SJCRH30 (cell line): ENCODE measurements around the gene ADGRB3. TPM values are rescaled to one million over a fixed set of nuclear protein-coding genes. Genes with fewer than 3 reads are reported as not detected.

Experiments used
- DNase-seq, 2 experiments: peaks; one replicate each; pipeline ENCODE4 v3.0.0-alpha.2; 2015 to 2020
- H3K27ac ChIP-seq: fragments of 250-450 bp; sonication (Bioruptor Pico); 2 replicates; pipeline ENCODE4 v1.5.1; 2020; ENCODE audit warnings: mild to moderate bottlenecking, moderate library complexity
- H3K27me3 ChIP-seq: fragments of 250-450 bp; sonication (Bioruptor Pico); 2 replicates; pipeline ENCODE4 v1.5.1; 2020; ENCODE audit warnings: mild to moderate bottlenecking, moderate library complexity
- H3K36me3 ChIP-seq: fragments of 250-450 bp; sonication (Bioruptor Pico); 2 replicates; pipeline ENCODE4 v1.5.1; 2020; ENCODE audit warnings: mild to moderate bottlenecking, moderate library complexity
- H3K4me1 ChIP-seq: fragments of 250-450 bp; sonication (Bioruptor Pico); 2 replicates; pipeline ENCODE4 v1.5.1; 2020; ENCODE audit warnings: mild to moderate bottlenecking, moderate library complexity
- H3K4me3 ChIP-seq: fragments of 250-450 bp; sonication (Bioruptor Pico); 2 replicates; pipeline ENCODE4 v1.5.1; 2020; ENCODE audit warnings: mild to moderate bottlenecking, moderate library complexity
- H3K9me3 ChIP-seq: fragments of 250-450 bp; sonication (Bioruptor Pico); replicated peaks from 2 replicates; pipeline ENCODE4 v1.5.1; 2020; ENCODE audit warnings: mild to moderate bottlenecking, moderate library complexity
- total RNA-seq: library from RNA; depleted of rRNA; stranded (reverse); fragments of >200 nt; shearing (Covaris generic); gene quantifications from 2 replicates; pipeline ENCODE4 v1.2.3, GENCODE V29; 2014

The ADGRB3 gene
- total RNA-seq, 1 experiment from 2014 or later, result 8.7 TPM

DNA sequence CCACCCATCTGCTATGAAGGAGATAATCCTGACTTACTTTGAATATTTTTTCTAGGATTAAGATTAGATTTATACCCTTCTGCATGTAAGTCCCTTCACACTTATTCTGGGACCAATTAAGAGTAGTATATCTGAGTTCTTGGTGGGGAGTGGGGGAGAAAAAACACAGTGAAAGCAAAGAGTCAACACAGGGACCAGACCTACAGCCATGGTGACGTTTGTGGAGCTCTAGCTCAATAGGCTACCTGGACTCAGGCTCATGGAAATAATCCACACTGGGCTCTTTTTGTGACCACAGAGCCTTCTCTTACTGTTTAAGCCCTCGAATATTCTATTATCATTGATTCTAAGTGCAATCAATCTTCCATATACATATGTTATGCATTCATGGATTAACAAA is 670.4 kb downstream of the ADGRB3 start:
- no peaks in the 10 kb centered on the region for H3K27me3 ChIP-seq

DNA sequence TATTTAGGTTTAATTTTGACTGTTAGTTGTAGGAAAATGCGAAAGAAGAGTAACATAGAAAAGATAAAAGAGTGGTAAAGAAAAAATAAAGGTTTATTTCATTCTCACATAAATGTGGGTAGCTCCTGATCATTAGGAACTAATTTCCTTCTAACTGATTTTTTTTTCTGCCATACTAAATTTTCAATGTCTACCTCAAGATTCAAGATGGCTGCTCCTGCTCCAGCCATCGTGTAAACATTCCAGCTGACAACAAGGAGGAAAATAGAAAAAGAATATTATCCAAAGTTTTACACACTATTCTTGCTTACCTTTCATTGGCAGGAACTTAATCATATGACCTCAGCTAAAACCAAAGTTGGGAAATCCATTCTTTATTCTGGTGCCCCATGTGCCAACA is 673.5 kb downstream of the ADGRB3 start:
- Histone ChIP-seq H3K4me1 (peaks cover 16% of the 10 kb centered on the region), H3K4me3 (no peak overlapping the region), H3K36me3 (no peaks in the 10 kb centered on the region), H3K9me3 (no peaks in the 10 kb centered on the region), H3K27ac (no peak overlapping the region), H3K27me3 (no peaks in the 10 kb centered on the region)
- DNase-seq, result no peak

More for the DNA sequence above, 670.4 kb downstream of the ADGRB3 start:
- Histone ChIP-seq H3K36me3 (no peaks in the 10 kb centered on the region), H3K27ac (no peak overlapping the region), H3K9me3 (no peaks in the 10 kb centered on the region), H3K4me1 (peaks cover 11% of the 10 kb centered on the region), H3K4me3 (no peak overlapping the region)
- no peak for DNase-seq

DNA sequence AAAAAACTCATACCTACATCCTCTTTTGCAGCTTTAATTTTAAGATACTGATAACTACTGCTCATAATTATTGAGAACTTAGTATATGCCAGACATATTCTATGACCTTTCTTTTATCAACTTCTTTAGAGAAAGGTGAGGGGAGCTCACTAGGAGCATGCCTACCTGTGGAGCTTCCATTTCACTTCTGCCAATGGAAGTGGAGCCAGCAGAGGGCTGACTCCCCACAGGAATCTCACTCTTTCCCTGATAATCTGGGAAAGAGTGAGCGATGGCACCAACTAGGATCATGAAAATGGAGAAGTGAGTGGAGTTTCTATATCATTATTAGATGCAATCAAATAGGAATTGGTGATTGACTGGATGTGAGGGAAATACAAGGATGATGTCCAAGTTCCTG is 676.8 kb downstream of the ADGRB3 start:
- Histone ChIP-seq H3K4me3 (no peak overlapping the region), H3K4me1 (peaks cover 25% of the 10 kb centered on the region), H3K36me3 (no peaks in the 10 kb centered on the region), H3K9me3 (no peaks in the 10 kb centered on the region), H3K27ac (no peak overlapping the region), H3K27me3 (no peaks in the 10 kb centered on the region)
- DNase-seq, result no peak

DNA sequence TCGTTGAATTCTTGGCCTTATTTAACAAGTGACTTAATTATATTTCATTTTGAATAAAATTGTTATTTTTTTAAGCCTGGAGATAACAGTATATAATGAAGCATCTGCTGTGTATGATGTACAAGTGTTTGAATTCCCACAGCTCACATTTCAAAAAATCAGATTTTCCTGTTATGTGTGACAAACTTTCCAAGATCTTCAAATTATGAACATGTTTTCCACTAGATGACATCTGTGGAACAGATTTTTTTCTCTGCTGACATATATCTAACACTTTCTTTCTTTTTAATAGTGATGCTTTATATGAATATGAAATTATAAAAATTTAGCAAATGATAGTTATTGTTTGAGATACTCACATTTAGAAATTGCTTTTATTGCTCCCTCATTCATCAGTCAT is 678.9 kb downstream of the ADGRB3 start:
- no peak for DNase-seq
- H3K27me3 ChIP-seq, result no peaks in the 10 kb centered on the region

DNA sequence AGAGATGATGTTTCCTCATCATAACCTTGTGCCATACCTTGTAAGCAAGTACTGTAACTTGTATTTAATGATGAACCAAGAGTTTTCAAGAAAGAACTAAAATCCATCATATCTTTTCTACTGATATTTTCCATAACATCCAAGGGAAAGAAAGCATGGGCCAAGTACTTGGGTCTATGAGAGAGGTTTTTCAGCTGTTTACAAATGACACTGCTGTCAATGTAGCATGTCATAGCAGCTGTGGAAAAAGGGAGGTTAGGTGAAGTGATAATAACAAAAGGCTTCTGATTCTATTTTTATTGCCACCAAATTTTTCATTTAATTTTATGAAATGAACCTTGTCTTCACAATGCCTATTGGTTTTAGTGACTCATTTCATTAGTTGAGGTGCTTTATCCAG is 679.4 kb downstream of the ADGRB3 start:
- no peak overlapping the region for H3K4me3 ChIP-seq
- no peak overlapping the region for H3K27ac ChIP-seq
- H3K27me3 ChIP-seq, result no peaks in the 10 kb centered on the region
- peak in 1 of 2 experiments; percentile 54 for DNase-seq
- no peaks in the 10 kb centered on the region for H3K9me3 ChIP-seq
- H3K36me3 ChIP-seq, result no peaks in the 10 kb centered on the region
- peaks cover 22% of the 10 kb centered on the region for H3K4me1 ChIP-seq

More for the DNA sequence above, 678.9 kb downstream of the ADGRB3 start:
- Histone ChIP-seq H3K4me1 (peaks cover 25% of the 10 kb centered on the region), H3K27ac (no peak overlapping the region), H3K4me3 (no peak overlapping the region), H3K36me3 (no peaks in the 10 kb centered on the region), H3K9me3 (no peaks in the 10 kb centered on the region)

DNA sequence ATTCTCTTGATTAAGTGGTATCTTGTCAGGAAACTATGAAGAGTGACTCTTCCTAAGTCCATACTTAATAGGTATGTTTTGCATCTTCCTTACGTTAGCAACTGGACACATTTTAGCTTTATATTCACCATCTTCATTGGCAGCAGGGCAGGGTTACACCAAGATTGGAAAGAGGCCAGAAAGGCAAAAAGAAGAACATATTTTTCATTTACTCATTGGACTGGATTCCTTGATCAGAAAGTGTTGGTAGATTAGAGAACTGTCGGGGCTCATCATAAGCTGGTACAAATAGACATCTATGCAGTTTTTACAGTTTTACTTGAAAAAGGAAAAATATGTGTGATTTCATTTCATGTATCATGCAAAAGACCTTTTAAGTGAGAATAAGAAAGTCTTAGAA is 696.8 kb downstream of the ADGRB3 start:
- Histone ChIP-seq H3K27me3 (no peaks in the 10 kb centered on the region), H3K4me3 (no peak overlapping the region), H3K4me1 (peaks cover 6% of the 10 kb centered on the region), H3K36me3 (no peaks in the 10 kb centered on the region), H3K9me3 (no peaks in the 10 kb centered on the region), H3K27ac (no peak overlapping the region)
- DNase-seq, result no peak

DNA sequence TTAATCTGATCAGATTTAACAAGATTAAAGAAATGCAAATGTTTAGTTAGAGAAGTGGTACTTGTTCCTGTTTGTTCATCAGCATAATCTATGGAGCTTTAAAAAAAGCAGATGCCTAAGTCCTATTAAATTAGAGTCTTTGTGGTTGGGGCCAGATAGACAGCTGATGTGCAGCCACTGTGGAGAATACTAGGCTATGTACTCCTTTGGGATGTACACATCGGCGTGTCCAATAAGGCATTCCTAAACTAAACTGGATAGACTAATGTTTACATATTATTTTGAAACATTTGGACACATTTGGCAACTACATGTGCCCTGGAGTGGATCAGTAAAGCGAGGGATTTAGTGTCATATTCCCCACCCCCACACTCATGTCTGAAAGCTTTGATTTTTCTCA is 702.2 kb downstream of the ADGRB3 start:
- peaks cover 27% of the 10 kb centered on the region for H3K4me1 ChIP-seq
- H3K27me3 ChIP-seq, result no peaks in the 10 kb centered on the region
- no peak overlapping the region for H3K4me3 ChIP-seq
- H3K36me3 ChIP-seq, result no peaks in the 10 kb centered on the region
- no peaks in the 10 kb centered on the region for H3K9me3 ChIP-seq
- DNase-seq, result peak; percentile 64 to 79
- H3K27ac ChIP-seq, result peak overlapping the region; percentile 34

DNA sequence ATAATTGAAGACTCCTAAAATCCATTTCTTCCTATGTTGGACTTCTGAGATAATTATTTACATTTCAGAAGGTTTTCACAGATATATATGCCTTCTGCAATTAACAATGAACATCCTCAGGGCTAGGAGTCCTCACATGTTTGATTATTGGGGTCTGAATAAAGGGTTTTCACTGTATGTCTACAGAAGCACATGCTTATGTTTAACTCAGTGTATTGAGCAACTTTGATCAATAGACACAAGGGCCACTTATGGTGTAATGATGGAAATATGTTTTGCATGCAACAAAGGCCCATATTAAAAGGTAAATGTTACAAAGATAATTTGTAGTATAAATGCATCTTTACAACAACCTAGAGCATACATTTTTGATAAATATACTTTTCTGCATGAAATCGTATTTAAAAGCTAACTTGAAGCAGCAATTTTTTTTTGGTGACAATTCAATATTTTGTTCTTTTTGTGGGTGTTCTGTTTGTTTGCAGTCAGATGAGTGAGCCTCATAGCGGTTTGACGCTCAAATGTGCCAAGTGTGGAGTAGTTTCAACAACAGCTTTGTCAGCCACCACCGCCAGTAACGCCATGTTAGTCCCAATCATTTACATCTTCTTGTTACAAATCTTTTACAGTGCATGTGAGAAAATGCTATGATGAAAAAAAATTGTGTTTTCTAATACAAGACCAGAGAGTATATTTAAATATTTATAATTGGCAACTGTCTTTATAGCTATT is 703.5 kb downstream of the ADGRB3 start:
- Histone ChIP-seq H3K27me3 (no peaks in the 10 kb centered on the region), H3K4me3 (no peak overlapping the region), H3K36me3 (no peaks in the 10 kb centered on the region), H3K9me3 (no peaks in the 10 kb centered on the region), H3K4me1 (peaks cover 27% of the 10 kb centered on the region), H3K27ac (no peak overlapping the region)
- no peak for DNase-seq

DNA sequence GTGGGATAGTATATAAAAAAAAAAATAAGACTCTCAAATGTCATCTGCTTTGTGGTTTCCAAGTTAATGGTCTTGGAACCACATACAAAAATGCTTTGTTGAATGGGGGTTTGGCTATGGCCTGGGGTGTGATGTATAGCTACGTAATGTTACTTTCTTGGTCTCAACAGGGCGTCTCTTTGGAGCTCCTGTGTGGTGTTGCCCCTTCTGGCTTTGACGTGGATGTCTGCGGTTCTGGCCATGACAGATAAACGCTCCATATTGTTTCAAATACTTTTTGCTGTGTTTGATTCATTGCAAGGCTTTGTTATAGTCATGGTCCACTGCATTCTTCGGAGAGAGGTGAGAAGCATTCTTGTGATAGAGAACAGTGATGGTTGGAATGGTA is 704.1 kb downstream of the ADGRB3 start:
- Histone ChIP-seq H3K27ac (no peak overlapping the region; the same call in 1 of the 2 replicates), H3K36me3 (no peaks in the 10 kb centered on the region), H3K9me3 (no peaks in the 10 kb centered on the region), H3K4me3 (no peak overlapping the region), H3K4me1 (peaks cover 27% of the 10 kb centered on the region), H3K27me3 (no peaks in the 10 kb centered on the region)
- DNase-seq, result peak in 1 of 2 experiments; percentile 17

DNA sequence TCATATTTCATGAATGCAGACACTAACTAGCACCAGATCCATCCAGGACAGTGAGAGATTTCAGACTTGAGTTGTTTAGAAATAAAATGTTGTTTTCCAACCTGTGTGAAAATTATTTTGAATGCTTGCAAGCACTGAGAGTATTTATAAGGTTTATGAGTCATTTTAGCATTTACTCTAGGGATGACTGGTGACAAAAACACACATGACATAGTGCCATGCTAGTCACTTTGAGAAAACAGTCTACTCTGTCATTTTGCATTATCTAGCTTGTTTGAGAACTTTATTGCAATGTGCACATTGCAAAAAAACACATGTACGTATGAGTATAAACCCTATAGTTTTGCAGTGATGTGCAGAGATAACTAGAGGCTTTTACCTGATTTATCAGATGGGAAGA is 705.1 kb downstream of the ADGRB3 start:
- no peak for DNase-seq
- peaks cover 27% of the 10 kb centered on the region for H3K4me1 ChIP-seq
- H3K36me3 ChIP-seq, result no peaks in the 10 kb centered on the region
- no peaks in the 10 kb centered on the region for H3K27me3 ChIP-seq
- H3K4me3 ChIP-seq, result no peak overlapping the region
- H3K9me3 ChIP-seq, result no peaks in the 10 kb centered on the region
- no peak overlapping the region for H3K27ac ChIP-seq

DNA sequence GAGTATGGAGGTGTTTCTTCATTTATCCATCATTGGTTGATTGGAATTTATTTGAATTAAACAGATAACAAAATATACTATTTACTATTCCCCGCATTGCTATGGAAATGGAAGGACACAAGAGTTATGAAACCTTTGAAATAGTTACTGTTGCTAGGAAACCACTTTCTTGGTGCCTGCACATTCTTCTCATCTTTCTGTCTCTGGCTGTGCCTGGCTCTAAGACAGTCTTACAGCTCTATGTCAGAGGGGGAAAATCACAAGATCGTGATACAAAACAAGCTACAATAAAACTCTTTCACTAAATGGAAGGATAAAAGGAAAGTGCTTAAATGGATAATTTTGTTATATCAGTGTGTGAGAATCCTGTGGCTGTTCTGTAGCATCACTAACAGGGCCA is 708.8 kb downstream of the ADGRB3 start:
- Histone ChIP-seq H3K27me3 (no peaks in the 10 kb centered on the region), H3K9me3 (no peaks in the 10 kb centered on the region), H3K4me1 (peaks cover 9% of the 10 kb centered on the region), H3K36me3 (no peaks in the 10 kb centered on the region), H3K27ac (no peak overlapping the region), H3K4me3 (no peak overlapping the region)
- DNase-seq, result no peak

DNA sequence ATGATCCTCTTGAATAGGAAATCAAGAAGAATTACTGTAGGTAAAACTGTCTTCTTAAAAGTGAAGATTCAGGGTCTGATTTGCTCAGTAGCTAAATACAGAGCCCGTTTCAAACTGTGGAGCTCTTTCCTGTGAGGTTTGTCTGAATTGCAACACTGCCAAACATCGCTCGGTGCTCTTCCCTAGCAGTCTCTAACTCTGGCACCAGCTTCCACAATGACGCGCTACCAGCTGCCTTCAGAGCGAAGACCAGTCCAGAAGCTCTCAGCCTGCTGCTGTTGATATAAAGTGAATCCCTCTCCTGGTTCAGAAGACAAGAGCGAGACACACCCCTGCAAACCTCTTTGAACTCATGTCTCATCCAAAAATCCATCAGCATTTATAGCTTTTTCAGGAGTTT is 714.7 kb downstream of the ADGRB3 start:
- Histone ChIP-seq H3K36me3 (no peaks in the 10 kb centered on the region), H3K4me3 (no peak overlapping the region), H3K27ac (no peak overlapping the region), H3K27me3 (no peaks in the 10 kb centered on the region), H3K9me3 (no peaks in the 10 kb centered on the region), H3K4me1 (no peaks in the 10 kb centered on the region)
- no peak for DNase-seq

DNA sequence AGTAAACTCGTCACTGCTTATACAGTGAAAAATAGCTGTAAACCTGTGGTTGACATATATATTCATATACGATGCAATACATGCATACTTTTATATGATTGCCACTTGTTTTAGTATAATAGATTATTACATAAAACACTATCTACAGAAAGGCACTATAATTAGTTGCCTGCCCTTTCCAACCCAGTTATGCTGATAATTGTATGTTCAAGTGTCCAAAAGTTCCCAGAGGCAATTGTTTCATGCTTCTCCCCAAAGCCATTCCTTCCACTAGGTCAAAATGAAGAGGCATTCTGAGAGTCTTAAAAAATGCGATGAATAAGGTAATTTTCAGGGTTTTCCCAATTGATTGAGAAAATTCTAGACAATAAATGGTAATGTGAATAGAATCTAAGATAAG is 727.1 kb downstream of the ADGRB3 start:
- Histone ChIP-seq H3K4me1 (peaks cover 7% of the 10 kb centered on the region), H3K9me3 (no peaks in the 10 kb centered on the region), H3K27me3 (no peaks in the 10 kb centered on the region), H3K4me3 (no peak overlapping the region), H3K36me3 (no peaks in the 10 kb centered on the region), H3K27ac (no peak overlapping the region)
- no peak for DNase-seq

DNA sequence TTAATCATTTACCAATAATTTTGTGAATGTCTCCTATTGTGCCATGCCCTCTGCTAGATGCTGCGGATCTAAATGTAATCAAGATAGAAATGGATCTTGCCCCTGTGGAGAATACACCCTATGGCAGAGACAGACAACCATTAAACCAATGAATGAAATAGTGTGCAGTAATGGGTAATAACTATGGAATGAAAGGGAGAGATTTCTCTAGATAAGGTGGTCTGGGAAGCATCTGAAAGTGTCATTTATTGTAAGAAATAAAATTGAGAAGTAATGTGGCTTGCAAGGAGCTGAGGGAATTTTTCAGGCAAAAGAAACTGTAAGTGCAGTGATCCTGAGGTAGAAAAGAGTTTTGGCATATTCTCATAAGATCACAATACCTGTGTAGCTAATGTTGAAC is 731.7 kb downstream of the ADGRB3 start:
- Histone ChIP-seq H3K9me3 (no peaks in the 10 kb centered on the region), H3K27ac (no peak overlapping the region), H3K36me3 (no peaks in the 10 kb centered on the region), H3K4me3 (no peak overlapping the region), H3K27me3 (no peaks in the 10 kb centered on the region), H3K4me1 (peaks cover 9% of the 10 kb centered on the region)
- no peak for DNase-seq

DNA sequence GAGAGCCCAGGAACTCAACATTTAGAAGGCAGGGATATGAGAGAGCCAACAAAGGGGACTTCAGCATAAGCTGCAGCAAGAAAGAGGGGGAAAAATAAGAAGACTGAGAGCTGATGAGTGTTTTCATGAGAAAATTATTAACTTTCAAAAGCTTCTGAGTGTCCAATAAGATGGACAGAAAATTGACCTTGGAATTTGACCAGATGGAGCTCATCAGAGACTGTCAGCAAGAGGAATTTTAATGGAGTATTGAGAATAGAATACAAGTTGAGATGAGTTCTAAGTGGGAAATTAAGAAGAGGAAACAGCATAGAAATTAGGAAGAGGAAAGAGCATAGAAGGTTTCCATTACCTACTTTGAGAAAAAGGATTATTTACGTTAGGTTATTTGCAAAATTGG is 733.5 kb downstream of the ADGRB3 start:
- no peaks in the 10 kb centered on the region for H3K36me3 ChIP-seq
- no peak for DNase-seq
- H3K4me3 ChIP-seq, result no peak overlapping the region
- H3K27ac ChIP-seq, result no peak overlapping the region
- peaks cover 9% of the 10 kb centered on the region for H3K4me1 ChIP-seq
- no peaks in the 10 kb centered on the region for H3K27me3 ChIP-seq
- no peaks in the 10 kb centered on the region for H3K9me3 ChIP-seq

DNA sequence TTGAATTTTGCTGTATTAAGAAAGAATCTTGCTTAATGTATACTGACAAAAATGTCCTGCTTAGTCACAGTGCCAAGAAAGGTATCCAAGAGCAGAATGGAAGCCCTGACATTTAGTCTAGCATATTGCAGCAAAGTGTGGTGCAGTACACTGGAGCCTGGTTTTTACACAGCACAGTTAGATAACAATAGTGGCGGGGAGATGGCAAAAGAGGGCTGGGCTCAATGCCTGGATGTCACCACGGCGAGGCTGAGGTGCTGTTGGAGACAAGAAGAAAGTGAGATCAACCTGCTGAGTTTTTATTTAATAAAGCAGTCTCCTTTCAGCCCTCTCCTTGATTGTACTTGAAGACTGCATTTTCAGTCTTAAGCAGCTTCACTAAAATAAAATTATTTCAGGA is 735.7 kb downstream of the ADGRB3 start:
- no peaks in the 10 kb centered on the region for H3K9me3 ChIP-seq
- H3K4me1 ChIP-seq, result peaks cover 6% of the 10 kb centered on the region

More for the DNA sequence above, 735.7 kb downstream of the ADGRB3 start:
- H3K4me3 ChIP-seq, result no peak overlapping the region
- H3K36me3 ChIP-seq, result no peaks in the 10 kb centered on the region
- H3K27ac ChIP-seq, result no peak overlapping the region
- no peak for DNase-seq
- no peaks in the 10 kb centered on the region for H3K27me3 ChIP-seq
